ENCODE measurements around the gene SMIM45.

SMIM45 gene

GRCh38 chr22:41971431-41971830 is 19.5 kb downstream of the SMIM45 start:
- no peak for DNase-seq

GRCh38 chr22:41974691-41975290 is 22.8 kb downstream of the SMIM45 start:
- no peak for DNase-seq

GRCh38 chr22:41975299-41976069 is 23.5 kb downstream of the SMIM45 start:
- no peak for DNase-seq

- DNase-seq: peak in 1 of 2 experiments; percentile 37
These were observed 24.3 kb downstream of the SMIM45 start for GRCh38 chr22:41976070-41976901.

- DNase-seq: peak; percentile 59 to 81
These were observed 25.1 kb downstream of the SMIM45 start for GRCh38 chr22:41976961-41977566.

GRCh38 chr22:41978732-41979131 is 26.8 kb downstream of the SMIM45 start:
- no peak for DNase-seq

GRCh38 chr22:41979423-41980250 is 27.7 kb downstream of the SMIM45 start:
- DNase-seq: peak; percentile 23 to 78

- no peak for DNase-seq
These were observed 30.9 kb downstream of the SMIM45 start for GRCh38 chr22:41982865-41983264.

- no peak for DNase-seq
These were observed 31.8 kb downstream of the SMIM45 start for GRCh38 chr22:41983513-41984405.

- DNase-seq: no peak
These were observed 35.3 kb downstream of the SMIM45 start for GRCh38 chr22:41987276-41987675.

- no peak for DNase-seq
These were observed 37.3 kb downstream of the SMIM45 start for GRCh38 chr22:41989246-41989645.

GRCh38 chr22:41991111-41991510 is 39.2 kb downstream of the SMIM45 start:
- no peak for DNase-seq

- DNase-seq: no peak
These were observed 40.5 kb downstream of the SMIM45 start for GRCh38 chr22:41992496-41992895.

- DNase-seq: peak in 1 of 2 experiments; percentile 27
These were observed 43.3 kb downstream of the SMIM45 start for GRCh38 chr22:41995211-41995610.

GRCh38 chr22:41996826-41997225 is 44.9 kb downstream of the SMIM45 start:
- no peak for DNase-seq

GRCh38 chr22:41998361-41999261 is 46.7 kb downstream of the SMIM45 start, which contains the start of gene WBP2NL:
Gene WBP2NL, plus strand, starts transcription at chr22:41998788. Its CDS starts 31 bp downstream, at chr22:41998819.
- DNase-seq: peak; percentile 58 to 68

- no peak for DNase-seq
These were observed 48.5 kb downstream of the SMIM45 start for GRCh38 chr22:42000466-42000865.

- peak in 1 of 2 experiments; percentile 10 for DNase-seq
These were observed 49.2 kb downstream of the SMIM45 start for GRCh38 chr22:42001121-42001520.

- no peak for DNase-seq
These were observed 49.8 kb downstream of the SMIM45 start for GRCh38 chr22:42001706-42002105.

- DNase-seq: no peak
These were observed 56.0 kb downstream of the SMIM45 start for GRCh38 chr22:42007922-42008321.

Data from NCI-H524 (cell line).